HG02678 (cell line): Measurements from ENCODE around the gene CYP11A1.
"Not testable (repeated sequence)": the region's sequence is repeated elsewhere in the genome, so short reads cannot be mapped to it uniquely, and the experiment has no call there.

Experiments used
- ATAC-seq: cut with Tn5 transposase; IDR thresholded peaks from one replicate; pipeline ENCODE4 v1.9.1; 2021; ENCODE audit warnings: mild to moderate bottlenecking, moderate library complexity; ENCODE audit not compliant: unreplicated experiment

The CYP11A1 gene

GRCh38 chr15:74376226-74376625 is 8.8 kb upstream of the CYP11A1 start:
- ATAC-seq = no peak

- no peak for ATAC-seq
Observed at GRCh38 chr15:74375303-74375693, 7.9 kb upstream of the CYP11A1 start.

DNA sequence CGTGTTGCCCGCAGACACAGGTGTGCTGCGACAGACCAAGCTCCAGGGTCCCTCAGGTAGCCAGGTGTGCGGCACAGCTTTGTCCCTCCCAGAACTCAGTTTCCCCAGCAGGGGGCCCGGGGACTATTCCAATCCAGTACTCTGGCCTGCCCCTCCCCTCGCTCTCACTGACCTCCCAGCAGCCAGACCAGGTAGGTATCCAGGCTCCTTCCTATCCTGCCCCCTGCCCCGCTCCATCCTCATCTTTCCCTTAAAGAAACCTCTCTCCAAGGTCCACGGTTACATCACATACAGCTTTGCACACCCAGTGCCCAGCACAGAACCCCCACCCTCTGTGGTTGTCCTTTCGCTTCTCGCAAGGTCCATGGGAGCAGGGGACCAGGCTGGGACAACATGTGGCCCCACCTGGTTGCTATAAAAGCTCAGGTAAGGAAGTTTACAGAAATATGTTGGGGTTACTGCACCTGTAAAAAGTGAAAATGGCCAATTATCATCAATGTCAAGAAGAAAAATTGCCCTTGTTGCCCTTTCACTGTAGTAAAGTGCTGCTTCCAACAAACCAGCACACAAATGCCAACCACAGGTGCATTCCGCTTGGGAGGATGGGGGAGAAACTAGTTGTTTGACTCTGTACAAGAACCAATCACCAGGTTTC is 7.3 kb upstream of the CYP11A1 start:
- no peak for ATAC-seq

DNA sequence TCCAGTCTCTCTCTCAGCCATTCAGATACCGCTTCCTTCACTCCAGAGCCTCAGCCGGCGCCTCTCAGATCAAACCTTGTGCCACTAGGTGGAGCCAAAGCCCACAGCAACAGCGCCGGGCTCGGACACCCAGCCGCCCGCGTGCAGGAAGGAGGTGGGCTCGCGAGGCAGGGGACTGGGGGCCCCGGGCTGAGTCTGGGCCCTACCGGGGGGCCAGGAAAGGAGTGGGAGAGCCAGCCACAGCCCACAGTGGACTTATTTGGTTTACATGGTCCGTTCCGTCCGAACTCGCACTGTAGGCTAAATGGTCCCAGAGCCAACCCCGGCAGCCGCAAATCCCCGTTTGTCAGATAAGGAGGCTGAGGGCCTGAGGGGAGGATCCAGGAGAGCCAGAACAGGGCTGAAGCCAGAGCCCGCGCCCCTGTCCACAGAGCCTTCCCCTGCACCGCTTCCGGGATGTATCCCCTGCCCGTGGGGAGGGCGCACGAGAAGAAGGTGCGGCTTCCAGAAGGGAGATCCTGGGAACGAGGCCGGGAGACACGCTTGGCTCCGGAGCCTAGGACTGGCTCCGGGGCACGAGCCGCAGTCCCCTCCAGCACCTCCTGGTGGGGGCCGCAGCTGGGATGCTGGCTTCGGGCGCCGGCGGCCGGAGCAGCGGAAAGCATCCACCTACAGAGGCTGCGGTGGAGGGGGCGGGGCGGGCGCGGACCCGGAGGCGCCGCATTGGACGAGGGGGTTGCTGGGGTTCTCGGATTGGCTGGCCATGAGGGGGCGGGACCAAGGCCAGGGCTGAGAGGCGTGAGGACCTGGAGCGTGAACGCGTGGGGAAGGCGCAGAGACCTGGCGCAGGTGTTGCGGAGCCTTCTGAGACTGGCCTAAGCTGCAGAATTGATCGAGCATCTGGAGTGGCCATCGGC is 6.5 kb upstream of the CYP11A1 start:
- peak; percentile 71 for ATAC-seq

DNA sequence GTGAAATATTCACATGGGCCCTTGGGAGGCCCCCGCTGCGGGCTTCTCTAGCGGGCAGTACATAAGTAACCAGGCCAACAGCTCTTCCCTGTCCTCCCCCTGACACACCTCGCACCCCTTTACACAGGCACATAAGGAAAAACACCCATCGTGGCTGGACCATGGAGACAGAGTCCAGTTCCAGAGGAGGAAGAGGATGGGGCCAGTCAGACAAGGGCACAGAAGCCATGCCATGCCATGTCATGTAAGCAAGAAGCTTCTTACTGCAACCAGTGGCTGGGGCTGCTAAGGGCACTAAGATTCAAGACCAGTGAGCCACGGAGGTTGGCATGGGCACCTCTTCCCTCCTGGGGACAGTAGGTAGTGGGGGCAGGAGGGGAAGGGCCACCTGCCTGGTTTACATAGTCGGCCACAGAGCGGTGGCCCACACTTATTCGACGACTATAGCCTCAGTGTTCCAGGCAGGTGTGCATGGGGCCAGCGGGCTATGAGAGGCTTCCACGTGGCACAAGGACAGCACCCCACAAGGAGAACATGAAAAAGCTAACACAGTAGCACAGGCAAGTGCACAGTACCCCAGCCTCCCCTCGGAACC is 5.7 kb upstream of the CYP11A1 start:
- ATAC-seq = peak; percentile 2

- ATAC-seq = no peak
Observed at GRCh38 chr15:74370471-74370870, 3.0 kb upstream of the CYP11A1 start.

DNA sequence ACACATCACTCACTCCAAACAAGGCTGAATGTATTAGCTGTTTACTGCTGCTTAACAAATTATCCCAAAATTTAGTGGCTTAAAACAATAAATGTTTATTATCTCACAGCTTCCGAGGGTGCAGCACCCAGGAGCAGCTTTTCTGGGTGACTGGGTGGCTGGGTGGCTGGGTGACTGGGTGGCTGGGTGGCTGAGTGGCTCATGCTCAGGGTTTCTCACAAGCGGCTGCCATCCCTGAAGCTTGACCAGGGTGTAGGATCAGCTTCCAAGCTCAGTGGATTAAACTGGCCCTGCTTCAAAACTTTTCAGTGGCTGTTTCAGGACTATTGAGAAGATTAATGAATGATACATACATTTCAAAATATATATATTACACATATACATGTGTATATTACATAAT is 2.3 kb upstream of the CYP11A1 start:
- no peak for ATAC-seq

DNA sequence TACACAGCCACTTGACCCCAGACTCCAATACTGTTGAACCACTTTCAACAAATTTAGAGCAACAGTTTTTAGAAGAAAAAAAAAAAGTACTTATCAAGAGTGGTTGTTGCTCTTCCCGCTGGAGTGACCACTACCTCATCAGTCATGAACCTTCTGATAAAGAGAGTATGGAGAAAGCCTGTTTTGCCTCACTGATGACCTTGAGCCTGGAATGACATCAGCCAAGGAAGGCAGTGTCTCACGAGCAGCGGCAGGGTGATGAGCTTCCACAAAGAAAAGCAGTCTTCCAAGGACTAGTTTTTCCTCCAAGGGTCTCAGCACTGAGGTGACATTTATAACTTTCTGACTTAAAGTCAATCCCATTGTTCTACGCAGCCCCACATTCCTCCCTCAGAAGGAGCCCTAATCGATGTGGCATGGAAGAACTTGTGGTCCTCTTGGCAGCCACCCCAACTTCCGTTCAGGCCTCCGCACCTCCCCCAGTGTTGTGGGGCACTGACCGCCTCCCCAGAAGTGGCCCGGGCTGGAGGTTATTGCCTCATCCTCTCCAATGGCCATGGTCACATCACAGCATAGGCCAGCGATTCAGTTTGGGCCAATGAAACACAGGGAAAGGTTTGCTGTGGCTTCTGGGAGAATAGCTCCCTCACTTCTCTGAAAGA is 1.8 kb upstream of the CYP11A1 start:
- no peak for ATAC-seq

DNA sequence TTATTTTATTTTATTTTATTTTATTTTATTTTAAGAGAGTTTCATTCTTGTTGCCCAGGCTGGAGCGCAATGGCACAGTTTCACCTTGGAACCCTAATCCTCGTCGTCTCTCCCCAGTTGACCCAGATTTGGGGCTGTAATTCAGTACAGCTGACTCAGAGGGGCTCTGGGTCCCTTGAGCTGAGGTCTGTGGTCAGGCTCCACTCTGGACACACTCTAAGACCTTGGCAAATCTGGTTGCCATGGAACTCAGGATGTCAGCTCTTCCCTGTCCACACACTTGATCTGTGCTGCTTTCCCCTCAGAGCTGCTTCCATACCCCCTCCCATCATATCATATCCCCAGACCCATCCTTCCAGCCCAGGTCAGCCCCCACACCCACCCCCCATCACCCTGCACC is 675 bp upstream of the CYP11A1 start:
- ATAC-seq = no peak

- no peak for ATAC-seq
Observed at GRCh38 chr15:74365598-74366445, 1.6 kb downstream of the CYP11A1 start.

DNA sequence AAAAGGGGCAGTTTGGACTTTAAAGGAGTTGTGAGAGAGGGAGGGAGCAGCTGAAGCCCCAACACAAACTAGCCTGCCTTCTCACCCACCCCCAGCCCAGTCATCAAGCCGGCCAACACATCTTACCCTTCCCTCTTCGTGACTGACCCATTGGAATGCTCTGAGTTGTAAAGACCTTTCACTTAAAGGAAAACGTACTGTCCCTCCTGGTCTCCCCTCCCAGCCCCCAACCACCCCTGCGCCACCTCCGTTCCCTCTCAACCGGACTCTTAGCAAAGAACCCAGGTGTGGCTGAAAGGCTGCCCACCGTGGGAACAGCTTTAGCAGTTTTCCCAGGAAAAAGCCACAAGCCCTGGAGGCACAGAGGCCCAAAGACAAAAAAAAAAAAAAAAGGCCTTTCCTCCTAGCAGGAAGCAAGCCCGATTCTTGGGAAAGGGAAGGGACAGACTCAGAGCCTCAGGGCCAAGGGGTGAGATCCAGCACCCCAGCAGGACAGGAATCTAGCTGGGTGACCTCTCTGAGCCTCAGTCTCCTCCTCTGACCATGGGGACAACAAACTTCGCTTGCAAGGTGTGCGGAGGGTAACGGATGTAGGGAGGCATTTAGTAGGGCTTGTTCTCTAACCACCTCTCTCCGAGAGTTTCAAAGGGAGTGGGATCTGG is 2.4 kb downstream of the CYP11A1 start:
- ATAC-seq = no peak

GRCh38 chr15:74362482-74362881 is 5.0 kb downstream of the CYP11A1 start:
- no peak for ATAC-seq

DNA sequence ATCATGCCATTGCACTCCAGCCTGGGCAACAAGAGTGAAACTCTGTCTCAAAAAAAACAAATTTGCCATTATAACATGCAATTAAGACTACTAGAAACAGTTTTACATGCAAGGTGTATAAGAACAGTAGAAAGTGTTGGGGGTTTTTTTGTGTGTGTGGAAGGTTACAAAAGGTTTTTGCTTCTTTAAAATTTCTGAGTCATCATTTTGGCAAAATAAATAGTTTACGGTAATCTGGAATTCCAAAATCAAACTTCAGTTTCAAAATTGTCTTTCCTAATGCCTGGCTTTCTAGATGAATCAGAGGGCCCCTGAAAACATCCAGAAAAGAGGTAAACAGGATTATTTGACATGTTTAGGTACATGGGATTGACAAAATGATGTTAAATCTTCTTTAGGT is 6.6 kb downstream of the CYP11A1 start:
- ATAC-seq = not testable (repeated sequence)

DNA sequence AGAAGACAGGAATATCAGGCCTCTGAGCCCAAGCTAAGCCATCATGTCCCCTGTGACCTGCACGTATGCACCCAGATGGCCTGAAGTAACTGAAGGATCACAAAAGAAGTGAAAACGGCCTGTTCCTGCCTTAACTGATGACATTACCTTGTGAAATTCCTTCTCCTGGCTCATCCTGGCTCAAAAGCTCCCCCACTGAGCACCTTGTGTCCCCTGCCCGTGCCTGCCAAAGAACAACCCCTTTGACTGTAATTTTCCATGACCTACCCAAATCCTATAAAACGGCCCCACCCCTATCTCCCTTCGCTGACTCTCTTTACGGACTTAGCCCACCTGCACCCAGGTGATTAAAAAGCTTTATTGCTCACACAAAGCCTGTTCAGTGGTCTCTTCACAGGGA is 8.1 kb downstream of the CYP11A1 start:
- ATAC-seq = not testable (repeated sequence)

GRCh38 chr15:74357514-74357913 is 9.9 kb downstream of the CYP11A1 start:
- ATAC-seq = not testable (repeated sequence)

DNA sequence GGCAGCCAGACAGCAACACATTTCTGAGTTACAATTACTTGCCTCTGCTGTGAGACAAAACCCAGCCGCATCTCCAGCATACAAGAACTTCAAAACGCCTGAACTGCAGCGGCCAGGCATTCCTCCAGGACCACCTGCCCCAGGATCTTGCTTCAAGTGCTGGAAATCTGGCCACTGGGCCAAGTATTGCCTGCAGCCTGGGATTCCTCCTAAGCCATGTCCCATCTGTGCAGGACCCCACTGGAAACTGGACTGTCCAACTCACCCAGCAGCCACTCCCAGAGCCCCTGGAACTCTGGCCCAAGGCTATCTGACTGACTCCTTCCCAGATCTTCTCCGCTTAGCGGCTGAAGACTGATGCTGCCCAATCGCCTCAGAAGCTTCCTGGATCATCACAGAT is 11.4 kb downstream of the CYP11A1 start:
- not testable (repeated sequence) for ATAC-seq

DNA sequence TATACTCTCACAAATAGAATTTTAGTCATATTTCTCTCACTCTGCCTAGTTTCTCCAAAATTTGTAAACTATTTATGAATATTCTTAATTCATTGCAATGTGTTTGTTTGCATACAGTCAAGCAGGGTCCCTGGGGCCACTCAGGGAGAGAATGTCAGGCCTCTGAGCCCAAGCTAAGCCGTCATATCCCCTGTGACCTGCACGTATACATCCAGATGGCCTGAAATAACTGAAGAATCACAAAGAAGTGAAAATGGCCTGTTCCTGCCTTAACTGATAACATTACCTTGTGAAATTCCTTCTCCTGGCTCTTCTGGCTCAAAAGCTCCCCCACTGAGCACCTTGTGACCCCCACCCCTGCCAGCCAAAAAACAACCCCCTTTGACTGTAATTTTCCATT is 13.5 kb downstream of the CYP11A1 start:
- not testable (repeated sequence) for ATAC-seq

- no peak for ATAC-seq
Observed at GRCh38 chr15:74352393-74352910, 15.0 kb downstream of the CYP11A1 start.

- no peak for ATAC-seq
Observed at GRCh38 chr15:74351670-74352069, 15.8 kb downstream of the CYP11A1 start.
